ENCODE measurements around the gene WAC.
"Not testable (repeated sequence)": the region's sequence is repeated elsewhere in the genome, so short reads cannot be mapped to it uniquely, and the experiment has no call there.

The WAC gene, protein sequence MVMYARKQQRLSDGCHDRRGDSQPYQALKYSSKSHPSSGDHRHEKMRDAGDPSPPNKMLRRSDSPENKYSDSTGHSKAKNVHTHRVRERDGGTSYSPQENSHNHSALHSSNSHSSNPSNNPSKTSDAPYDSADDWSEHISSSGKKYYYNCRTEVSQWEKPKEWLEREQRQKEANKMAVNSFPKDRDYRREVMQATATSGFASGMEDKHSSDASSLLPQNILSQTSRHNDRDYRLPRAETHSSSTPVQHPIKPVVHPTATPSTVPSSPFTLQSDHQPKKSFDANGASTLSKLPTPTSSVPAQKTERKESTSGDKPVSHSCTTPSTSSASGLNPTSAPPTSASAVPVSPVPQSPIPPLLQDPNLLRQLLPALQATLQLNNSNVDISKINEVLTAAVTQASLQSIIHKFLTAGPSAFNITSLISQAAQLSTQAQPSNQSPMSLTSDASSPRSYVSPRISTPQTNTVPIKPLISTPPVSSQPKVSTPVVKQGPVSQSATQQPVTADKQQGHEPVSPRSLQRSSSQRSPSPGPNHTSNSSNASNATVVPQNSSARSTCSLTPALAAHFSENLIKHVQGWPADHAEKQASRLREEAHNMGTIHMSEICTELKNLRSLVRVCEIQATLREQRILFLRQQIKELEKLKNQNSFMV

DNA sequence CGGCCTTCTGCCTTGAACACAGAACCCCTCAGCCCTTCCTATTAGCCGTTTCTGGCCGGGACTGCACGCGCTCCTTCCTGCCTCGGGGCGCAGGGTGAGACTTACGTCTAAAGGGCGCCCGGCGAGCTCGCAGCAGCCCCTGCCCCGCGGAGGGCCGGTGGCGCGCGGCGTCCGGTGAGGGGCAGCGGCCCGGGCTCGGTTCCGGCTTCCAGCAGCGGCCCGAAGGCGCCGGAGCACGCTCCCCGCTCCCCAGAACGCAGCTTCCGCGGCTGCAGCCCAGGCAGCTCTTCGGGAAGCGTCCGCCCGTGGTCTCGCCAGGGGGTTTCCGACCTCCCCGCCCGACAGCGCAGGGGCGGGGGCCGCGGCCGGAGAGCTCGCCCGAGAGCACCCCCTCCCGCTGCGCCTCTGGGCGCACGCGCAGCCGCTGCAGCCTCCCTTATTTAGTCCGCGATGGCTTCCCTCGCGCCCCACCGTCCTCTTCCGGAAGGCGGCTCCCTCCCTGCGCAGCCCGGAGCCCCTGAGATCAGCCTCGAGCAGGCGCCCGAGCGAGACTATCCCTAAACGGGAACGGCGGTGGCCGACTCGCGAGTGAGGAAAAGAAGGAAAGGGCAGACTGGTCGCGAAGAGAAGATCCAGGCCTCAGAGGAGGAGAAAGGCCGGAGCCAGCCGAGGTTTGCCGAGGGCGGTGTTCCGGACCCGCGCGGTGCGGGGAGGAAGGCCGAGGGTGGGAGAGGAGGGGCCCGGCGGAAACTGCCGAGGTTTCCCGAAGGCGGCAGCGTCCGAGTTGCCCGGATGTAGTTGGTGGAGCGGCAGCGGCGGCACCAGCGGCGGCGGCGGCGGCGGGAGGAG lies at the start of gene WAC:
WAC (plus strand) TSS at position 782 of the 849 bp plus-strand sequence. CDS start 462 bp downstream, outside the sequence.
- TF ChIP-seq, protein P1, sequence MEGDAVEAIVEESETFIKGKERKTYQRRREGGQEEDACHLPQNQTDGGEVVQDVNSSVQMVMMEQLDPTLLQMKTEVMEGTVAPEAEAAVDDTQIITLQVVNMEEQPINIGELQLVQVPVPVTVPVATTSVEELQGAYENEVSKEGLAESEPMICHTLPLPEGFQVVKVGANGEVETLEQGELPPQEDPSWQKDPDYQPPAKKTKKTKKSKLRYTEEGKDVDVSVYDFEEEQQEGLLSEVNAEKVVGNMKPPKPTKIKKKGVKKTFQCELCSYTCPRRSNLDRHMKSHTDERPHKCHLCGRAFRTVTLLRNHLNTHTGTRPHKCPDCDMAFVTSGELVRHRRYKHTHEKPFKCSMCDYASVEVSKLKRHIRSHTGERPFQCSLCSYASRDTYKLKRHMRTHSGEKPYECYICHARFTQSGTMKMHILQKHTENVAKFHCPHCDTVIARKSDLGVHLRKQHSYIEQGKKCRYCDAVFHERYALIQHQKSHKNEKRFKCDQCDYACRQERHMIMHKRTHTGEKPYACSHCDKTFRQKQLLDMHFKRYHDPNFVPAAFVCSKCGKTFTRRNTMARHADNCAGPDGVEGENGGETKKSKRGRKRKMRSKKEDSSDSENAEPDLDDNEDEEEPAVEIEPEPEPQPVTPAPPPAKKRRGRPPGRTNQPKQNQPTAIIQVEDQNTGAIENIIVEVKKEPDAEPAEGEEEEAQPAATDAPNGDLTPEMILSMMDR (conservative IDR thresholded peaks at IDR 0.05; ENCODE audit: control insufficient read depth, insufficient read depth, low read depth, low read length) = no peak
- peak within 1 kb of the TSS; percentile 91 for H3K4me3 ChIP-seq (ENCODE audit: control insufficient read depth, low read depth, low read length)
- peak; percentile 88 for DNase-seq (ENCODE audit: low read depth)

DNA sequence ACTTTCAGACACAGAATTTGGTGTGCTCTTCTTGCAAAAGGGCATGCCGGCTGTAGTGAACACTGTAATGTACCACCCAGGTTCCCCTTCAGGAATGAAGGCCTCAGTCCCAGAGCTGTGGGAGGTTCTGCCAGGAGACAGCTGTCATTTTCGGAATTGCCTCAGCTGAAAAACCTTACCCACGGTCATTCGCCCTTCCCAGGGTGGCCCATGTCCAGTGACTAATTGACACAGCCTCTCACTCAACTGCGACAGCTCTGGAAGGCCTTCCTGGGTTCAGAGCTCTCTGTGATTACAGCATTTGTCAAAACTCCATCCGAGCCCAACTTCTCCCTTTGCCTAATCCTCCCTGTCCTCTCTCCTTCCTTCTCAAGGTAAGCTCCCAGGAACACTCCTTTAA lies 43.7 kb upstream of the WAC start:
- no peak overlapping the region for H3K4me3 ChIP-seq (ENCODE audit: control insufficient read depth, low read depth, low read length)
- no peak for DNase-seq (ENCODE audit: low read depth)
- TF ChIP-seq, protein P1 (conservative IDR thresholded peaks at IDR 0.05; ENCODE audit: control insufficient read depth, insufficient read depth, low read depth, low read length) = no peak

DNA sequence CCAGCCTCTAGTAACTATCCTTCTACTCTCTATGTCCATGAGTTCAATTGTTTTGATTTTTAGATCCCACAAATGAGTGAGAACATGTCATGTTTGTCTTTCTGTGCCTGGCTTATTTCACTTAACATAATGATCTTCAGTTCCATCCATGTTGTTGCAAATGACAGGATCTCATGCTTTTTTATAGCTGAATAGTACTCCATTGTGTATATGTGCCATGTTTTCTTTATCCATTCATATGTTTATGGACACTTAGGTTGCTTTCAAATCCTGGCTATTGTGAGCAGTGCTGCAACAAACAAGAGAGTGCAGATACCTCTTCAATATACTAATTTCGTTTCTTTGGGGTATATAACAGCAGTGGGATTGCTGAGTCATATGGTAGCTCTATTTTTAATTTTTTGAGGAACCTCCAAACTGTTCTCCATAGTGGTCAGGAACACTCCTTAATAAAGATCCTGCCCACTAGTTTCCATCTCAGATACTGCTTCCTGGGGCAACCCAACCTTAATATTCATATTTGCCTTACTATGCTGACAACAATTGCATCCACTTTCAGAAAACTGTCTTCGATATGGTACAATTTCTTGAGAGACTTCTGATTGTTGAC lies 42.6 kb upstream of the WAC start:
- not testable (repeated sequence) for DNase-seq (ENCODE audit: low read depth); H3K4me3 ChIP-seq (ENCODE audit: control insufficient read depth, low read depth, low read length)

DNA sequence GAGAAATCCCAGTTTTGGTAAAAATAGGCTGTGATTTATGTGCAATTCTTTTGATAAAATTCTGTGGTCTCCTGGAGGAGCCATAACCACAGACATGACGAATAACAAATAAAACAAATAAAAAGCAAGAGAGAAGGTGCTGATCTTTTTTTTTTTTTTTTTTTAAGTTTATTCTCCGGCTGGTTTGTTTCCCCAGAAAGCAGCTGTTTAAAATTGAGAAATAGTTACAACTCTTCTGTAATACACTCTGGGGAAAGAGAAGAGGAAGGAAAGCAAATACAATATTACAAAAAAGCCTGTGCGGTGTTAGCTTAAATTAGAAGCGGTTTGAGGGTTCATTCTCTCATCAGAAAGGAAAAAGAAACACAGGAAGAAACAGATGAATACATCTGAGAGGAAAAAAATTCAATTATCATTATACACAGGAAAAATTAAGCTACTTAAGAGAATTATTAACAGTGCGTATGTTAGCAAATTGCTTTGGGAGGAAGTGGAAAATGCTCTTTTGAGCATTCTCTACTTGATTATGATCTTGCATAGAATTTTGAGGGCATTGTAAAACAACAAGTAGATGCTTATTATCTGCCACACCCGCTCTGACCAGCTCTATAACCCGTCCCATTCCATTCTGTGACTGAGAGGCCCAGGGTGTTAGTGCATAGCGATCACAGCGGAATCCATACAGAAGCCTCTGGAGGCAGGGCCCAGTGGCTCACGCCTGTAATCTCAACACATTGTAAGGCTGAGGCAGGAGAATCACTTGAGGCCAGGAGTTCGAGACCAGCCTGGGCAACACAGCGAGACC lies 40.6 kb upstream of the WAC start:
- TF ChIP-seq, protein P1 (conservative IDR thresholded peaks at IDR 0.05; ENCODE audit: control insufficient read depth, insufficient read depth, low read depth, low read length) = no peak
- H3K4me3 ChIP-seq (ENCODE audit: control insufficient read depth, low read depth, low read length) = no peak overlapping the region
- no peak for DNase-seq (ENCODE audit: low read depth)

DNA sequence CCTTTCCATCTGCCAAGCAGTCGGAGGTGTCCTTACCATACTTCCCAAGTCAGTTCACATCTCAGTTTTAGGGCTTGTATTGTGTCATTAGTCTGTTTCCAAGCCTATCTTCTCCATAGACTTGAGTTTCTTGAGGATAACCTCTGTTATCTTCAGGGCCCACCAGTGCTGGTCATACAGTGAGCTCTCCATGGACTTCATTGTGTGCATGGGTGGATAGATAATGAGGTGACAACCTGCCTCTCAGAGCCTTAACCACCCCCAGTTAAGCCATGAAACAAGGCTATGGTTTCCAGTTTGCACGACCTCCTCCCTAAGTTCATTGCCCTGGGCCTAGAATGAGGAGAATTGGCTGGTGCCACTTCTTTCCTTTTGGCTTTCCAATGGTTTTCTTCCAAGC lies 38.5 kb upstream of the WAC start:
- no peak for DNase-seq (ENCODE audit: low read depth)
- no peak overlapping the region for H3K4me3 ChIP-seq (ENCODE audit: control insufficient read depth, low read depth, low read length)
- TF ChIP-seq, protein P1 (conservative IDR thresholded peaks at IDR 0.05; ENCODE audit: control insufficient read depth, insufficient read depth, low read depth, low read length) = no peak

DNA sequence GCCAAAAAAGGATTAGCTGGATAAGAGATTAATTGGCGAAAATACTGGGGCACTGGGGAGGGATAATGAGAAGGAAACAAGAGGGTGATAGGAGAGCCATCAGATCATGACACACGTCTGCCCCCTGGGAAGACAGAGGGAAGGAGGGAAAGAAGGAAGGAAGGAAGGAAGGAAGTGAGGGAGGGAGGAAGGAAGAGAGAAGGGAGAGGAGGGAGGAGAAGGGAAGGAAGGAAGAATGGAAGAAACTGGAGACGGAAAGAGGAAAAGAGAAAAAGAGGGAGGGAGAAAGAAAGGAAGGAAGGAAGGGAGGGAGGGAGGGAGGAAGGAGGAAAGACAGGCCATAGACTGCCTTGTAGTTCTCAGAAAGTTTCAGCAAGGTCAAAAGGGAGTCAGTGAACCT lies 37.8 kb upstream of the WAC start:
- TF ChIP-seq, protein P1 (conservative IDR thresholded peaks at IDR 0.05; ENCODE audit: control insufficient read depth, insufficient read depth, low read depth, low read length) = no peak
- no peak overlapping the region for H3K4me3 ChIP-seq (ENCODE audit: control insufficient read depth, low read depth, low read length)
- no peak for DNase-seq (ENCODE audit: low read depth)

All from fibroblast of mammary gland (primary cell).